H1 (cell line): ENCODE measurements around the gene RPP14. TPM values are rescaled to one million over a fixed set of nuclear protein-coding genes. Genes with fewer than 3 reads are reported as not detected.

Experiments used
- CTCF ChIA-PET: fragments of 300-600 bp; sonication (Branson Sonifier 250); formaldehyde crosslinking; loops from one replicate; lab custom pipeline; 2021; ENCODE audit not compliant: partially characterized antibody; lab: Charles Lee
- POLR2A ChIA-PET: fragments of 300-600 bp; sonication (Branson Sonifier 250); formaldehyde crosslinking; loops from one replicate; lab custom pipeline; 2021; ENCODE audit warnings: inconsistent platforms; ENCODE audit not compliant: partially characterized antibody; lab: Charles Lee
- DNase-seq, 2 experiments: peaks; one replicate each; pipeline versions ENCODE4 v3.0.0 to v3.0.0-alpha.2; 2010 to 2022; ENCODE audit warnings: low spot score in 2 of 2, low read depth in 1 of 2, mixed read lengths in 1 of 2
- FAIRE-seq: peaks from 2 replicates; lab custom pipeline; 2011; peaks lifted over from hg19 to GRCh38; lab: Jason Lieb, UNC
- H2AFZ ChIP-seq: 2 replicates; pipeline ENCODE4 v1.8.1; 2012; ENCODE audit warnings: low read length, inconsistent platforms
- H2AK5ac ChIP-seq: 2 replicates; pipeline ENCODE4 v1.6.1; 2013; ENCODE audit warnings: low read depth, low read length
- H2BK120ac ChIP-seq: replicated peaks from 2 replicates; pipeline ENCODE3; 2013; ENCODE audit warnings: low read depth, low read length, inconsistent platforms
- H2BK12ac ChIP-seq: 2 replicates; pipeline ENCODE4 v1.6.1; 2013; ENCODE audit warnings: low read depth, low read length
- H2BK15ac ChIP-seq: 2 replicates; pipeline ENCODE4 v1.6.1; 2013; ENCODE audit warnings: low read length
- H2BK20ac ChIP-seq: 2 replicates; pipeline ENCODE4 v1.6.1; 2013; ENCODE audit warnings: low read length
- H2BK5ac ChIP-seq: 2 replicates; pipeline ENCODE4 v1.6.1; 2013; ENCODE audit warnings: low read depth, low read length
- H3K14ac ChIP-seq: 2 replicates; pipeline ENCODE4 v1.6.1; 2013; ENCODE audit warnings: inconsistent platforms; ENCODE audit not compliant: insufficient read length
- H3K18ac ChIP-seq: 2 replicates; pipeline ENCODE4 v1.6.1; 2013; ENCODE audit warnings: low read length; ENCODE audit errors: extremely low read depth
- H3K23ac ChIP-seq: 2 replicates; pipeline ENCODE4 v1.6.1; 2013; ENCODE audit warnings: inconsistent platforms; ENCODE audit not compliant: insufficient read length
- H3K23me2 ChIP-seq: 2 replicates; pipeline ENCODE4 v1.6.1; 2013; ENCODE audit warnings: low read depth, low read length
- H3K27ac ChIP-seq: 2 replicates; pipeline ENCODE4 v1.6.1; 2011; ENCODE audit warnings: low read depth, low read length, inconsistent platforms
- H3K27me3 ChIP-seq, 4 experiments: replicated peaks in 1 of 4; 1 replicate in 1 of 4; 2 replicates in 3 of 4; pipeline versions ENCODE4 v1.6.1 to v1.8.1; 2011 to 2013; ENCODE audit warnings: low read length in 3 of 4, mild to moderate bottlenecking in 3 of 4, inconsistent platforms in 2 of 4, mixed read lengths in 2 of 4, moderate library complexity in 1 of 4; ENCODE audit not compliant: control insufficient read depth in 3 of 4, insufficient read depth in 3 of 4; ENCODE audit errors: extremely low read depth in 1 of 4
- H3K36me3 ChIP-seq, 4 experiments: 2 replicates each; pipeline versions ENCODE4 v1.6.1 to v1.8.1; 2011 to 2013; ENCODE audit warnings: mild to moderate bottlenecking in 4 of 4, low read length in 3 of 4, moderate library complexity in 2 of 4, control low read depth in 1 of 4, inconsistent platforms in 1 of 4; ENCODE audit not compliant: insufficient read depth in 4 of 4, control insufficient read depth in 2 of 4
- H3K4ac ChIP-seq: replicated peaks from 2 replicates; pipeline ENCODE3; 2013; ENCODE audit warnings: low read length, low read depth, mixed read lengths, inconsistent platforms; ENCODE audit not compliant: insufficient read length
- H3K4me1 ChIP-seq, 4 experiments: replicated peaks in 1 of 4; 1 replicate in 1 of 4; 2 replicates in 3 of 4; pipeline versions ENCODE4 v1.6.1 to v1.8.1; 2011 to 2013; ENCODE audit warnings: low read length in 3 of 4, inconsistent platforms in 2 of 4, mixed read lengths in 1 of 4; ENCODE audit not compliant: insufficient read depth in 4 of 4, control insufficient read depth in 3 of 4
- H3K4me2 ChIP-seq, 2 experiments: 2 replicates each; pipeline versions ENCODE4 v1.6.1 to v1.8.1; 2011 to 2013; ENCODE audit warnings: low read depth in 2 of 2, low read length in 2 of 2, control low read depth in 1 of 2, inconsistent platforms in 1 of 2, mild to moderate bottlenecking in 1 of 2; ENCODE audit not compliant: insufficient read depth in 1 of 2
- H3K4me3 ChIP-seq, 4 experiments: fragments of 200-600, 300-600 bp in 1 of 4; sonication (generic), shearing (Covaris generic), sonication (Bioruptor Twin) in 1 of 4; 2 replicates each; pipeline versions ENCODE4 v1.5.1 to v1.8.1; 2011 to 2016; ENCODE audit warnings: low read length in 4 of 4, low read depth in 3 of 4, control low read depth in 2 of 4, inconsistent platforms in 2 of 4, mild to moderate bottlenecking in 2 of 4, mixed read lengths in 1 of 4, moderate library complexity in 1 of 4; ENCODE audit not compliant: insufficient read depth in 2 of 4; ENCODE audit errors: extremely low read depth in 1 of 4
- H3K56ac ChIP-seq: replicated peaks from 2 replicates; pipeline ENCODE3; 2013; ENCODE audit warnings: low read depth, mild to moderate bottlenecking, mixed read lengths, low read length, inconsistent platforms; ENCODE audit not compliant: insufficient read length
- H3K79me1 ChIP-seq: 2 replicates; pipeline ENCODE4 v1.6.1; 2013; ENCODE audit warnings: low read depth, low read length, control low read depth
- H3K79me2 ChIP-seq, 2 experiments: 2 replicates each; pipeline versions ENCODE4 v1.6.1 to v1.8.1; 2012 to 2013; ENCODE audit warnings: low read length in 2 of 2, mild to moderate bottlenecking in 2 of 2, inconsistent platforms in 1 of 2; ENCODE audit not compliant: insufficient read depth in 2 of 2, control insufficient read depth in 1 of 2
- H3K9ac ChIP-seq, 4 experiments: replicated peaks in 1 of 4; 1 replicate in 1 of 4; 2 replicates in 3 of 4; pipeline versions ENCODE4 v1.6.1 to v1.8.1; 2011 to 2013; ENCODE audit warnings: low read depth in 3 of 4, low read length in 3 of 4, control low read depth in 2 of 4, mild to moderate bottlenecking in 2 of 4, moderate library complexity in 2 of 4, inconsistent platforms in 1 of 4; ENCODE audit errors: extremely low read depth in 1 of 4
- H3K9me3 ChIP-seq, 2 experiments: 2 replicates each; pipeline versions ENCODE4 v1.6.1 to v1.8.1; 2012 to 2013; ENCODE audit warnings: mild to moderate bottlenecking in 2 of 2, moderate library complexity in 2 of 2, control low read depth in 1 of 2, inconsistent platforms in 1 of 2, low read depth in 1 of 2, low read length in 1 of 2, mixed read lengths in 1 of 2; ENCODE audit not compliant: insufficient read depth in 2 of 2
- H4K20me1 ChIP-seq, 2 experiments: replicated peaks in 1 of 2; 2 replicates each; pipeline versions ENCODE3 to v1.8.1; 2011 to 2013; ENCODE audit warnings: inconsistent platforms in 2 of 2, low read length in 2 of 2, mild to moderate bottlenecking in 1 of 2; ENCODE audit not compliant: insufficient read depth in 2 of 2, control insufficient read depth in 1 of 2
- H4K5ac ChIP-seq: 2 replicates; pipeline ENCODE4 v1.6.1; 2013; ENCODE audit warnings: low read length, low read depth, mixed read lengths, inconsistent platforms; ENCODE audit not compliant: insufficient read length
- H4K8ac ChIP-seq: 2 replicates; pipeline ENCODE4 v1.8.0; 2013; ENCODE audit warnings: mild to moderate bottlenecking, moderate library complexity, low read length, inconsistent platforms; ENCODE audit not compliant: insufficient read depth; ENCODE audit errors: extremely low read depth
- H4K91ac ChIP-seq: replicated peaks from 2 replicates; pipeline ENCODE3; 2013; ENCODE audit warnings: low read length, mixed read lengths, inconsistent platforms; ENCODE audit not compliant: insufficient read length
- CTBP2 ChIP-seq: IDR thresholded peaks from 2 replicates; pipeline ENCODE4 v1.7.0; 2011; ENCODE audit warnings: borderline replicate concordance, mild to moderate bottlenecking, moderate library complexity, mixed read lengths, low read length; ENCODE audit not compliant: insufficient read depth, insufficient read length
- EGR1 ChIP-seq: IDR thresholded peaks from 2 replicates; pipeline ENCODE4 v1.6.1; 2011; ENCODE audit warnings: low read depth, low read length, borderline replicate concordance
- JUN ChIP-seq: IDR thresholded peaks from 2 replicates; pipeline ENCODE4 v1.6.1; 2011; ENCODE audit warnings: low read depth, mild to moderate bottlenecking, improper control_type of control experiment, low read length
- SRF ChIP-seq: IDR thresholded peaks from 2 replicates; pipeline ENCODE4 v1.6.1; 2011; ENCODE audit warnings: mild to moderate bottlenecking, low read depth, low read length, moderate library complexity
- WGBS, 2 experiments: shearing (Covaris generic) in 1 of 2; methylation state at CpG; one replicate each; pipeline versions ENCODE4 v1.1.6 to v1.1.7; 2013 to 2015; ENCODE audit warnings: low lambda C conversion rate in 2 of 2, mixed read lengths in 2 of 2, inconsistent platforms in 1 of 2, low coverage in 1 of 2, missing lambda C conversion rate in 1 of 2; ENCODE audit not compliant: insufficient replicate concordance in 2 of 2, insufficient coverage in 1 of 2, insufficient read length in 1 of 2; ENCODE audit errors: extremely low coverage in 1 of 2, missing lambda C conversion rate in 1 of 2; 5-methylcytosine and 5-hydroxymethylcytosine counted together
- polyA plus RNA-seq, 7 experiments: library from polyadenylated mRNA; depleted of rRNA in 3 of 7; stranded (reverse) in 5 of 7; unstranded in 2 of 7; fragments of >200 nt in 5 of 7; fragments of 200-250 nt in 2 of 7; gene quantifications; 1 replicate in 5 of 7; 2 replicates in 1 of 7; 4 replicates in 1 of 7; pipeline versions ENCODE4 v1.2.1 to v1.2.3, GENCODE V29; 2011 to 2013; ENCODE audit warnings: missing spikeins in 2 of 7, mixed read lengths in 2 of 7
- total RNA-seq: library from RNA; stranded (reverse); fragmentation: NEBNext Ultra II Directional; extraction: Animal tissue kit (Norgen Biotek cat#: 25700); gene quantifications from 2 replicates; pipeline ENCODE4 v1.2.1, GENCODE V29; 2021

The RPP14 gene
- total and polyA plus RNA-seq, 2 of the 8 experiments (the other 6 are each of a cell fraction or from before 2014, with no cell fraction given), result 11.7 to 23.4 TPM

DNA sequence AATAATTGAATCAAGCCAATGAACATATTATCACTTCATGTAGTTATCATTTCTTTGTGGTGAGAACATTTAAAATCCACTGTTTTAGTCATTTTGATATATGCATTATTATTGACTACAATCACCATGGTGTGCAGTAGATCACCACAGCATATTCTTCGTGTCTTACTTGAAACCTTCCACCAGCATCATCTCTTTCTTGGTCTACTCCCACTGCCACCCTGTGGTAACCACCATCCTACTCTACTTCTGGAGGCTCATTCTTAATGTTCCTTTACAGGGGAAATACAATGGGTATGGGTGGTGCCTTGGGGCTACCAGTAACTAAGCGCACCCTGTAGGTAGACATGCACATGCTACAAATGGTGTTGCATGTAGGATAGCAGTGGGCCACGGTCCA lies 52.0 kb downstream of the RPP14 start:
- H2BK120ac ChIP-seq, result no peak overlapping the region
- H2AFZ ChIP-seq, result no peak overlapping the region
- no peaks in the 10 kb centered on the region for H3K4me1 ChIP-seq
- H3K23ac ChIP-seq, result no peak overlapping the region
- no peak overlapping the region for H3K27ac ChIP-seq
- H2BK15ac ChIP-seq, result no peak overlapping the region
- no peak overlapping the region for H3K4ac ChIP-seq
- H2BK5ac ChIP-seq, result no peak overlapping the region
- H2AK5ac ChIP-seq, result no peak overlapping the region
- FAIRE-seq, result no peak
- H3K79me2 ChIP-seq, result no peaks in the 10 kb centered on the region
- H3K9me3 ChIP-seq, result no peaks in the 10 kb centered on the region
- no peak overlapping the region for H3K18ac ChIP-seq
- no peaks in the 10 kb centered on the region for H3K23me2 ChIP-seq
- 83% methylated on average over 3 of the region's 3 CpGs; no CpG with 5 or more reads in 1 of the 2 experiments for WGBS, 2 experiments
- H3K9ac ChIP-seq, result no peak overlapping the region
- H3K36me3 ChIP-seq, result no peaks in the 10 kb centered on the region
- H3K4me2 ChIP-seq, result no peak overlapping the region
- H3K27me3 ChIP-seq, result no peaks in the 10 kb centered on the region
- CTCF ChIA-PET, result interaction anchor here (1.2 kb wide), 1 partner anchor 52 kb away, joined by 3 read pairs; the partner anchor contains the start of genes HTD2 and RPP14
- H3K4me3 ChIP-seq, result no peak overlapping the region
- H3K14ac ChIP-seq, result no peak overlapping the region
- H3K79me1 ChIP-seq, result no peaks in the 10 kb centered on the region
- no peak overlapping the region; the same call in 1 of the 2 replicates for H4K8ac ChIP-seq
- H2BK20ac ChIP-seq, result no peak overlapping the region
- DNase-seq, result no peak
- no peak overlapping the region for H3K56ac ChIP-seq
- no peak overlapping the region for H4K91ac ChIP-seq
- H2BK12ac ChIP-seq, result no peak overlapping the region
- TF ChIP-seq JUN (no peak), EGR1 (no peak), CTBP2 (no peak), SRF (no peak)
- H4K5ac ChIP-seq, result no peak overlapping the region
- POLR2A ChIA-PET, result no interaction called here
- H4K20me1 ChIP-seq, result no peaks in the 10 kb centered on the region
